Suprapubic skin (tissue), 4 donors: ENCODE results near the gene DOK1. TPM values are rescaled to one million over a fixed set of nuclear protein-coding genes. Genes with fewer than 3 reads are reported as not detected.
"Not testable (repeated sequence)": the region's sequence is repeated elsewhere in the genome, so short reads cannot be mapped to it uniquely, and the experiment has no call there.

Experiments
- DNase-seq, 2 donors: peaks; one replicate each; pipeline ENCODE4 v3.0.0-alpha.2; 2019; ENCODE audit warnings: low spot score in 2 of 2
- H3K27ac ChIP-seq: fragments of 200-600 bp; sonication (generic); one replicate; pipeline ENCODE4 v1.5.1; 2019
- H3K27me3 ChIP-seq: fragments of 200-600 bp; sonication (generic); one replicate; pipeline ENCODE4 v1.5.1; 2019
- H3K36me3 ChIP-seq: fragments of 200-600 bp; sonication (generic); one replicate; pipeline ENCODE4 v1.5.1; 2019
- H3K4me1 ChIP-seq: fragments of 200-600 bp; sonication (generic); one replicate; pipeline ENCODE4 v1.5.1; 2019
- H3K4me3 ChIP-seq: fragments of 200-600 bp; sonication (generic); one replicate; pipeline ENCODE4 v1.5.1; 2019; ENCODE audit warnings: mild to moderate bottlenecking
- H3K9me3 ChIP-seq: fragments of 200-600 bp; sonication (generic); one replicate; pipeline ENCODE4 v1.5.1; 2019
- CTCF ChIP-seq, 2 donors: fragments of 200-600 bp in 1 of 2; fragments of 450-650 bp in 1 of 2; sonication (generic) in 1 of 2; IDR thresholded peaks; one replicate each; pipeline ENCODE4 v1.5.1; 2016 to 2019; ENCODE audit warnings: antibody characterized with exemption in 2 of 2, mild to moderate bottlenecking in 1 of 2, moderate library complexity in 1 of 2
- EP300 ChIP-seq: sonication (generic); formaldehyde crosslinking; IDR thresholded peaks from one replicate; pipeline ENCODE4 v1.6.1; 2017; ENCODE audit warnings: antibody characterized with exemption
- POLR2A ChIP-seq, 2 donors: fragments of 450-650 bp; IDR thresholded peaks; one replicate each; pipeline ENCODE4 v1.6.1; 2017; ENCODE audit warnings: antibody characterized with exemption in 2 of 2, mild to moderate bottlenecking in 2 of 2, moderate library complexity in 2 of 2
- POLR2AphosphoS5 ChIP-seq, 3 donors: sonication (generic); formaldehyde crosslinking; IDR thresholded peaks; one replicate each; pipeline ENCODE4 v1.6.1; 2017; ENCODE audit warnings: antibody characterized with exemption in 3 of 3
- WGBS: methylation state at CpG from one replicate; pipeline ENCODE4 v1.1.5; 2018; 5-methylcytosine and 5-hydroxymethylcytosine counted together
- total RNA-seq, 4 donors: library from RNA; depleted of rRNA; stranded (reverse); fragments of >200 nt; gene quantifications; one replicate each; pipeline ENCODE4 v1.1.0, GENCODE V29; 2016

DOK1 gene
- total RNA-seq, 4 donors from 2014 or later = 3.3 to 10.6 (median 5.4) TPM

- Histone ChIP-seq H3K4me3 (no peak overlapping the region), H3K36me3 (no peaks in the 10 kb centered on the region), H3K4me1 (peaks cover 8% of the 10 kb centered on the region), H3K27me3 (peaks cover 4% of the 10 kb centered on the region), H3K9me3 (no peaks in the 10 kb centered on the region), H3K27ac (no peak overlapping the region)
- no peak for TF ChIP-seq POLR2AphosphoS5 (IDR thresholded peaks at IDR 0.05)
- no peak for TF ChIP-seq EP300
- TF ChIP-seq POLR2A (IDR thresholded peaks at IDR 0.05) = no peak
- no peak for TF ChIP-seq CTCF (IDR thresholded peaks at IDR 0.05)
- WGBS = 31% methylated on average over 5 of the region's 5 CpGs
- DNase-seq = no peak
These were observed 5.4 kb downstream of the DOK1 start for GRCh38 chr2:74559912-74560311.

GRCh38 chr2:74560591-74560990 is 6.1 kb downstream of the DOK1 start:
- no peak for DNase-seq
- no peak for TF ChIP-seq POLR2AphosphoS5 (IDR thresholded peaks at IDR 0.05)
- no peak for TF ChIP-seq POLR2A (IDR thresholded peaks at IDR 0.05)
- no peak for TF ChIP-seq EP300
- TF ChIP-seq CTCF (IDR thresholded peaks at IDR 0.05) = no peak
- H3K36me3 ChIP-seq = no peaks in the 10 kb centered on the region
- H3K27me3 ChIP-seq = no peaks in the 10 kb centered on the region
- 41% methylated on average over 5 of the region's 6 CpGs for WGBS
- H3K27ac ChIP-seq = no peak overlapping the region
- no peaks in the 10 kb centered on the region for H3K9me3 ChIP-seq
- H3K4me1 ChIP-seq = peaks cover 2% of the 10 kb centered on the region
- H3K4me3 ChIP-seq = no peak overlapping the region

- H3K36me3 ChIP-seq, H3K27me3 ChIP-seq, H3K9me3 ChIP-seq, H3K4me3 ChIP-seq, DNase-seq, H3K4me1 ChIP-seq, H3K27ac ChIP-seq: not testable (repeated sequence)
- 88% methylated on average over 1 of the region's 1 CpG for WGBS
These were observed 6.5 kb downstream of the DOK1 start for GRCh38 chr2:74561022-74561421.

- Histone ChIP-seq H3K4me1 (peaks cover 5% of the 10 kb centered on the region), H3K27me3 (no peaks in the 10 kb centered on the region), H3K27ac (no peak overlapping the region), H3K9me3 (no peaks in the 10 kb centered on the region), H3K36me3 (no peaks in the 10 kb centered on the region), H3K4me3 (no peak overlapping the region)
- no peak for DNase-seq
- 80% methylated on average over 7 of the region's 7 CpGs for WGBS
- TF ChIP-seq POLR2A (IDR thresholded peaks at IDR 0.05) = no peak
- TF ChIP-seq EP300 = no peak
- TF ChIP-seq CTCF (IDR thresholded peaks at IDR 0.05) = no peak
- no peak for TF ChIP-seq POLR2AphosphoS5 (IDR thresholded peaks at IDR 0.05)
These were observed 7.7 kb downstream of the DOK1 start for GRCh38 chr2:74562126-74562775.

GRCh38 chr2:74564222-74564621 is 9.7 kb downstream of the DOK1 start:
- H3K9me3 ChIP-seq = no peaks in the 10 kb centered on the region
- H3K4me1 ChIP-seq = peaks cover 3% of the 10 kb centered on the region
- DNase-seq = no peak
- no peak for TF ChIP-seq POLR2AphosphoS5 (IDR thresholded peaks at IDR 0.05)
- no peak for TF ChIP-seq POLR2A (IDR thresholded peaks at IDR 0.05)
- TF ChIP-seq EP300 = no peak
- TF ChIP-seq CTCF (IDR thresholded peaks at IDR 0.05) = no peak
- no peaks in the 10 kb centered on the region for H3K27me3 ChIP-seq
- no peak overlapping the region for H3K27ac ChIP-seq
- H3K36me3 ChIP-seq = no peaks in the 10 kb centered on the region
- no peak overlapping the region for H3K4me3 ChIP-seq
- 70% methylated on average over 5 of the region's 5 CpGs for WGBS
